Measurements from ENCODE around the gene ANKRD13C.
"Not testable (repeated sequence)": the region's sequence is repeated elsewhere in the genome, so short reads cannot be mapped to it uniquely, and the experiment has no call there.

The ANKRD13C gene

DNA sequence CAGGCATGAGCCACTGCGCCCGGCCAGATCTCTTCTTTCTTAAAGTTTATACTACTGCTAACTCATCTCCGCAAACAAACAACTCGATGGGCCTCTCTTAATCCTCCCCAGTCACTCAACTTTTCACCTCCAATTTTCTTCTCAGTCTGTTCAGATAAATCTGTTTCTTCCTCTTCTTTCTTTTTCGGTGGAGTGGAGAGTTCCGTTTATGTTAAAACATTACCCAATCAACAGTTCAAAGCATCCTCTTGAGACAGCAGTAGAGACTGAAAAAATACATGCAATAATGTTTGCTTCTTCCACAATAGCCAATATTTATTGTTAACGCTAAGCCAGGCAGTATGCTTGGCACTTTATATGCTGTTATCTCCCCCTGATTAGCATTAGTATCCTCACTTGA, 1.4 kb upstream of the ANKRD13C start:
- no peak for DNase-seq

DNA sequence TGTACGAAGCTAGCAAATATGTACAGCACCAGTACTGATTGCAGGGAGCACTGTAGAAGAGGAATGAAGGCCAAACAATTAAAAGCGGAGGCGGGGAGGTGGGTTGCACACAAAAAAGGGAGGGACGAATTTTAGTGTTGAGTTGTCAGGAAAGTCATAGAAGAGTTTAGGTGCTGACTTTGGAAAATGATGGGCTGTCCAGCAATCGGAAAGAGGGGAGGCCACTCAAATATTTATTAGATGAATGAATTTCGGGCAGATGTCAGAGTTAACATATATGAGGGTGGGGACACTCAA, 537 bp upstream of the ANKRD13C start:
- no peak for DNase-seq

DNA sequence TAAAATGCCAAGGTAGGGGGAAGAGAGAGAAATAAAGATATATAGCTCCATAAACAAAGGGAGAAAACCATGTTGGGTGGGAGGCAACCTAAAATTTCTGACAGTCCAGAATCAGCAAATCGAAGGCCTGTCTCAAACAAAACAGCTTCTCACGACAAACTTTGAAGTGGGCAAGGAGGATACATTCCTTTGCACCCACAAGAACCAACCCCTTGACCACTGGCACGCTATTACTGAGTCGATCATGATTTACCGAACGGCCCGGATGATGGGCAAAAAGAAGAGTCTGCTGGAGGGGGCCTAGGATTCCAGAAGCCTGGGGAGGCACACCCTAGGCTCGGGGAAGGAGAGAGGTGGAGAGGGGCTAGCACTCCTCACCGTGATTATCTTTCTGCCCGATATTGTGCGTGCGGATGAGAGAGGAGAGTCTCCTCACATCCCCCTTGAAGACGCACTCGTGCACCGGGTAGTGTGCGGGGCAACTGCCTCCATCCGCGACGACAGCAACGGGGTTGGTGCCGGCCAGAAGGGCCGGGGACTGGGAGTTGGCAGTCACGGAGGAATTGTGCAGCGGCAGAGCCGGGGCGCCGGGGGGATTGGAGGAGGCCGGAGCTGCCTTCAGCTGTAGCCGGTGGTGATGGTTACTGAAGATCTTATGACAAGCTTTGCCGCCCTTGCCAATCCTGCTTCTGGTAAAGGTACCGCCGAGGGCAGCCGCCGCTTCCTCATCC, 756 bp downstream of the ANKRD13C start:
- DNase-seq: peak; percentile 71

DNA sequence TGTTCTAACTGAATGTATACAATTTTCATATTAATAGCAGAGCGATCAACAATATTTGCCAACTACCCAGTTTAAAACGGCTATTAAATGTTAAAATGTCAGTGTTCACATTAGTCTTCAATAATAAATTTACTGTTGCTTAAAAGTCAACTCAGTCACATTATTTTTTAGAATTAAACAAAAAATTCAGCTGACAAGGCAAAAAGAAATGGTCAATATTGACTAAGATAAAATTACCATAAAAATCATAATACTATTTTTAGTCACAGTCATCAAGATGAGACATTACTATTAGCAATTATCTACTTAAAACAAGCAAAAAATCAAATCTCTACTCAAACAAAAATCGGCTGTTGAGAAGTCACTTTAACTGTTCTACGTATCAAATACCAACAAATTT, 1.5 kb downstream of the ANKRD13C start:
- DNase-seq: no peak

DNA sequence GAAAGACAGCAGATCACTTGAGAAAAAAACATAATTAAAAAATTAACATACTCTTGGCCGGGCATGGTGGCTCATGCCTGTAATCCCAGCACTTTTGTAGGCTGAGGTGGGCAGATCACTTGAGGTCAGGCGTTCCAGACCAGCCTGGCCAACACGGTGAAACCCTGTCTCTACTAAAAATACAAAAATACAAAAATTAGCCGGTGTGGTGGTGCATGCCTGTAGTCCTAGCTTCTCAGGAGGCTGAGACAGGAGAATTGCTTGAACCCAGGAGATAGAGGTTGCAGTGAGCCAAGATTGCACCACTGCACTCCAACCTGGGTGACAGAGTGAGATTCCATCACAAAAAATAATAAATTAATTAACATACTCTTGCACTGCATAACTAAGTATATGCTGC, 4.7 kb downstream of the ANKRD13C start:
- DNase-seq: not testable (repeated sequence)

GRCh38 chr1:70348399-70349165, 5.9 kb downstream of the ANKRD13C start:
- DNase-seq: no peak

GRCh38 chr1:70339644-70340043, 14.9 kb downstream of the ANKRD13C start:
- not testable (repeated sequence) for DNase-seq

DNA sequence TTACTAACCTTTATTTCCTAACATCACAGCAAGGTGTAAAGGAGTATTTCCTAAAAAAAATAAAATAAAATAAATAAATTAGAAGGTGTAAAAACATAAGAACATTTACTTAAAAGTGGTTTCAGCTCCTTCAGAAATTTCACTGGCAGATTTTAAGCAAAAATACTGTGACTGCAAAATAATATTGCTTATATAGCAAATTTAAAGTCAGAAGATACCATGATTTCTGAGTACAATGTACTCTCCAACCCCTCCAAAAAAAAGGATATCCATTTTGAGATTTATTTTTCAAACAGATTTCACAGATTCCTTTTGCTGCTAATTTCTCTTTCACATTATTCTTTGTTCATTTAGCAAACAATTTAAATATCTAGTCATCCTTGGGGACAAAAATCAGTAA, 18.5 kb downstream of the ANKRD13C start:
- DNase-seq: no peak

DNA sequence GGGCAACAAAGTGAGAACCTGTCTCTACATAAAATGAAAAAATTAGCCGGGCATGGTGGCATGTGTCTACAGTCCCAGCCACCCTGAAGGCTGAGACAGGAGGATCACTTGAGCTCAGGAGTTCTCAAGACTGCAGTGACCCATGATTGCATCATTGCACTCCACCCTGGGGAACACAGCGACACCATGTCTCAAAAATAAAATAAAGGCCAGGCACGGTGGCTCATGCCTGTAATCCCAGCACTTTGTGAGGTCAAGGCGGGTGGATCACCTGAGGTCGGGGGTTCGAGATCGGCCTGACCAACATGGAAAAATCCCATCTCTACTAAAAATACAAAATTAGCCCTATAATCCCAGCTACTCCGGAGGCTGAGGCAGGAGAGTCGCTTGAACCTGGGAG, 20.1 kb downstream of the ANKRD13C start:
- no peak for DNase-seq

DNA sequence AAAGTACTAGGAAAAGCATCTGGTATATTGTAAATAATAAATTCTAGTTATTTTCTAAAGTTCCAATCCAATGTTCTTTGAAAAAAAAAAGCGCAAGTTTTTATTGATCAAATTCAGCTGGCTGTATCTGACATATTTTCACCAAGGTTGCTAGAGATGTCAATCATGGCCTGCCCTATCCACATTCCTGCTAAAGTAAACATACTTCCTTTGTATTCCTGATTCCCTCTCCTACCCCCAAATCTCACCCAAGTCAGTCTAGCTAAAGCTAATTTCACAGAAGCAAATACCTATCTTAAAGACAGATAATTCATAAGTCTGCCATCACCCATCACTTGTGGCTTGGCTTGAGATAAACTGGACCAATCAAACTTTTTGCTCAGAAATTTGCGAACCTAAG, 21.3 kb downstream of the ANKRD13C start:
- no peak for DNase-seq

GRCh38 chr1:70331962-70332361, 22.6 kb downstream of the ANKRD13C start:
- no peak for DNase-seq

- no peak for DNase-seq
Measured at GRCh38 chr1:70327306-70328076, 27.0 kb downstream of the ANKRD13C start.

DNA sequence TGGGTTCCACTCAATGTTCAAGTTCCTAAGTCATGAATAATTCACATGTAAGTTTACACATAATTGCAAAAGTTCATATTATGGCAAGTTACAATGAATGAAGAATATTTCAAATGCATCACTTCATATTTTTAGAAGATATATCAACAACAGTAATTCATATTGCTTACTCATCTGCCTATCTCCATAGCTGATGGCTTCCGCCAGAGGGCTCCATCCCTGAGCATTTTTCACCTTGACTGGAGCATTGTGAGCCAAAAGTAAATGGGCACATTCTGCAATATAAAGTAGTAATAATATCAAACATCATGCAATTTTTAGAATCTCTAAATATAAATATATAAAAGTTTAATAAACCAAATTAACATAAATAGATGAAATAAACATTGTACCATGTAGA, 29.8 kb downstream of the ANKRD13C start:
- DNase-seq: no peak

- no peak for DNase-seq
Measured at GRCh38 chr1:70319750-70320149, 34.8 kb downstream of the ANKRD13C start.

- no peak for DNase-seq
Measured at GRCh38 chr1:70318191-70318590, 36.3 kb downstream of the ANKRD13C start.

DNA sequence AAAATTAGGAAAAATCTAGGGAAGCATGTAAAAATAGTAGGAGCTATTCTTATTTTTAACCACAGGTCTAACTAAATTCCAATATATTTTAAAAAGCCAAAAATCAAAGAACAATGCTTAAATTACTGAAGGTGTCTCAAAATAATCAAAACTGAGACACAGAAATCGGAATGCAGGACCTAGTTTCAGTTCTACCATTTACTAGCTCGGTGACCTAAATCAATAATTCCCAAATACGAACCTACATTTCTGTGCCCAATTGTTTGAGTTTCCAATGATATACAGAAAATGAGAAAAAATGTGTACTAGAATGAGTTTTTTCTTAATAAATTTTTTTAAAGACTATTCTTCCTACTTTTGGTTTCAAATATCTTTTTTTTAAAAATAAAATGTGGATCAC, 37.4 kb downstream of the ANKRD13C start:
- DNase-seq: no peak

- peak; percentile 0 for DNase-seq
Measured at GRCh38 chr1:70315782-70316181, 38.7 kb downstream of the ANKRD13C start.

- DNase-seq: peak; percentile 2
Measured at GRCh38 chr1:70314706-70315304, 39.7 kb downstream of the ANKRD13C start.

DNA sequence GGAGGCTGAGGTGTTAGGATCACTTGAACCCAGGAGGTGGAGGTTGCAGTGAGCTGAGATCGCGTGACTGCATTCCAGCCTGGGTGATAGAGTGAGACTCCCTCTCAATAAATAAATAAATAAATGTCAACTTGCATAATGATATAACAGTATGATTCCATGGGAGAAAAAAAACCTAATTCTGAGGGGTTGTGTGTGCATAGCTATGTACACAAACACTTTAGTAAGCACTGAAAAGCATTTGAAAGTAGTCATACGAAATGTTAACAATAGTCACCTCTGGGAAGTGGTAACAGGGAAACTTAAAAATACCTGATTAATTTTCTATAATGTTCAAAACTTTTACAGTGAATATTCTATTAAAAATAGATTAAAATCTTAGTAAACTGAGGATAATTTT, 43.2 kb downstream of the ANKRD13C start:
- DNase-seq: no peak

DNA sequence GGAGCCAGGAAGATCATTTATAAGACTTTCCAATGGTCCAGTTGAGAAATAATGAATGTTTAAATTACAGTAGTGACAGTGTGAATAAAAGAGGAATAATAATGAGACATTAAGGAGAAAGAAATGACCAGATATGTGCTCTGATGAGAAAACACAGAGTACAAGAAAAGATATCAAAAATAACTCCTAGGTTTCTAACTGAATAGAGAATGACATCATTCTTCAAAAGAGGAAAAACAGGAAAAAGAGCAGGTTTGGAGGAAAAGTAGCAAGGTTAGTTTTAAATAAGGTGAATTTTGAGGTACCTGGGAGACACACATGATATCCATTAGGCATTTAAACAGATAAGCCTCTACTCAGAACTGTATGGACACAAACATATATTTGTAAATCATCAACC, 55.0 kb downstream of the ANKRD13C start:
- DNase-seq: no peak

DNA sequence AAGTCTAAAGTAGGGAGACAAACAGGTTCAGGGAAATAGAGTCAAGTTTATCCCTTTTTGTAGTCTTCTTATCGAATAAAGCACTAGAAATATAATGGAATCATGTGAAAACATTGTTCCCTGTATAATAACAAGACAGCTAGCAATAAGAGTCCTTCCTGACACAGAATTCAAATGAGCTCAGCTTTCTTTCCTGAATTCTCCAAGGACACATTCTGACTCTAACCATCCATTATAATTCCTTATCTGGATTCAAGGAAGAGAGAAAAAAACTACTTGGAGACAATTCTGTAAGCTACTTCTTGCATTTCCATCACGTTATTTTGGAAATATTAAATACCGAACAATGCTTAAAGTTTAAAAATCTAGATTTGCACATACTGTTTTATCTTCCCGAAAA, 58.8 kb downstream of the ANKRD13C start:
- no peak for DNase-seq

- no peak for DNase-seq
Measured at GRCh38 chr1:70293186-70293843, 61.2 kb downstream of the ANKRD13C start.

DNA sequence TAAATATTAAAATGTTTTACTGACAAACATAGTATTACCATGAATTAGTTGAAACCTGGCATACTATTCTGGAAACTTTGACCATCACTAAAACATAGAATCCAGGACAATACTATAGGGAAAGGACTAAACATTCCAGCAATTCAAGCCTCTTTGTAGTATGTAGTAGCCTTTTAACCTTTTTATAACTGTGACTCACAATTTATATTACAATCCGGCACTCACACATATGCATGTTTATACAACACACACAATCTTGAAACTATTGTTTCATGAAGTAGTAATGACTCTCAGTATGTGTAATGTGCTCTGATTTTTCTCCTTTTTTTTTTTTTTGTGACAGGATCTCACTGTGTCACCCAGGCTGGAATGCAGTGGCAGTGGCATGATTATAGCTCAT, 64.3 kb downstream of the ANKRD13C start:
- no peak for DNase-seq
